ENCODE results near the gene SEMA7A. TPM values are rescaled to one million over a fixed set of nuclear protein-coding genes. Genes with fewer than 3 reads are reported as not detected.

The SEMA7A gene
- total RNA-seq, 1 experiment from 2014 or later, result 74.9 TPM

DNA sequence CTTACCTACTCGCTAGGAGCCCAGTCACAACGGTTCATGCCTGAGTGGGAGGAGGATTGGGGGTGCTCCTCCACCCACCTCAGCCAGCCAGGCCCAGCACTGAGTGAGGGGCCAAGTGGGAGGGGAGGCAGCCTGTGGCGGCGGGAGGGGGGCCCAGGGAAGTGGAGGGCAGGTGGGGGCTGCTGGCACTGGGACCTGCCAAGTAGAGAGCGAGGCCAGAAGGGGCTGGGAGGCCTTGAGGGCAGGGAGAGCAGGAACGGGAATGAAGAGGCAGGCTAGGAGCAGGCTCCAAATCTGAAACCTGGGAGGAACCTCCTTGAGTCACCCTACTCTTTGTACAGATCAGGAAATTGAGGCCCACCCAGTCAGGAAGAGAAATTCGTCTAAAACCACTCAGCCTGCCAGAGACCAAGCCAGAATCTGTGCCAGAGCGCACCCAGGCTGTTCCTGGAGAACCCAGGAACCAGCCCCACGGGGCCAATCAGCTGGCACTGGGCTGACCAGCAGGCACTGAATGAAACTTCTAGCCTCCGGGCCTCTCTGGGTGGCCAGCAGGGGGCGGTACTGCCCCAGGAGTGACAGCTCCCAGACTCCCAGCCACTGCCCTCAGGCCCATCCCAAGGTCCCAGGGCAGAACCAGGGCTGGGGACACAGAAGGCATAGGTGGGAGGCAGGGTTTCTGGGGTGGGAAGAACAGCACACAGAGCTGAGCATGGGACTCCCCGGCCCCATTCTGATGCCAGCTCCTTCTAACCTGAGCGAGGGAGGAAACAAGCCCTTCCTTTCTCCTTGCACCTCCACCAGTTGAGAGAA lies 51.5 kb downstream of the SEMA7A start:
- intact Hi-C loops (cut with micrococcal nuclease), result loop anchor here (1.0 to 10.0 kb wide), 2 partner anchors 56 to 163 kb away; partner anchors contain the start of gene ARID3B
- Histone ChIP-seq H3K4me3 (ENCODE audit: low read length) (no peak overlapping the region), H3K9me2 (replicated peaks; ENCODE audit: low read length) (no peaks in the 10 kb centered on the region), H3K27ac (ENCODE audit: low read length) (peak overlapping the region; percentile 99), H3F3A (ENCODE audit: low read length, unreplicated experiment) (peaks cover 5% of the 10 kb centered on the region), H3K4me1 (ENCODE audit: insufficient read depth, low read length) (peaks cover 59% of the 10 kb centered on the region), H3K9ac (ENCODE audit: low read length) (peak overlapping the region; percentile 77), H2AFZ (ENCODE audit: low read length) (peak overlapping the region; percentile 14; the same call in 1 of the 2 replicates), H3K4me2 (ENCODE audit: low read length) (peak overlapping the region; percentile 55; the same call in 1 of the 2 replicates), H3K36me3 (ENCODE audit: low read depth, low read length) (no peaks in the 10 kb centered on the region), H4K20me1 (ENCODE audit: low read length) (no peaks in the 10 kb centered on the region), H3K79me2 (ENCODE audit: low read length) (no peaks in the 10 kb centered on the region), H3K27me3 (ENCODE audit: low read length) (no peaks in the 10 kb centered on the region), H3K9me3 (ENCODE audit: low read length) (no peaks in the 10 kb centered on the region)
- CTCF ChIA-PET, result interaction anchor here (0.8 kb wide), 1 partner anchor 25 kb away, joined by 3 read pairs; no protein-coding TSS in a partner anchor
- DNase-seq, result peak; percentile 91
- POLR2A ChIA-PET (ENCODE audit: unreplicated experiment), result no interaction called here
- BruUV-seq (replicated peaks), result no TSS peak
- TF ChIP-seq CTCF (conservative IDR thresholded peaks at IDR 0.05; ENCODE audit: low read depth, low read length) (peak; percentile 95), EZH2 (IDR thresholded peaks at IDR 0.05; ENCODE audit: low read length, unreplicated experiment) (no peak), EZH2phosphoT487 (IDR thresholded peaks at IDR 0.05; ENCODE audit: borderline replicate concordance, low read length) (no peak)
- ATAC-seq, result peak; percentile 74

GRCh38 chr15:74381481-74381880 lies 52.3 kb downstream of the SEMA7A start:
- H3K9me3 ChIP-seq (ENCODE audit: low read length), result no peaks in the 10 kb centered on the region
- ChIA-PET POLR2A (ENCODE audit: unreplicated experiment) (interaction anchor here (0.5 kb wide), 1 partner anchor 132 kb away, joined by 3 read pairs; no protein-coding TSS in a partner anchor), CTCF (no interaction called here)
- peak overlapping the region; percentile 99; the same call in 1 of the 2 replicates for H3K27ac ChIP-seq (ENCODE audit: low read length)
- ATAC-seq, result no peak
- no peak overlapping the region for H3K4me2 ChIP-seq (ENCODE audit: low read length)
- H3K9me2 ChIP-seq (replicated peaks; ENCODE audit: low read length), result no peaks in the 10 kb centered on the region
- no peaks in the 10 kb centered on the region for H3K79me2 ChIP-seq (ENCODE audit: low read length)
- H3K9ac ChIP-seq (ENCODE audit: low read length), result no peak overlapping the region
- peaks cover 58% of the 10 kb centered on the region for H3K4me1 ChIP-seq (ENCODE audit: insufficient read depth, low read length)
- no peak for TF ChIP-seq EZH2phosphoT487 (IDR thresholded peaks at IDR 0.05; ENCODE audit: borderline replicate concordance, low read length)
- no peak for TF ChIP-seq CTCF (conservative IDR thresholded peaks at IDR 0.05; ENCODE audit: low read depth, low read length)
- no peak for TF ChIP-seq EZH2 (IDR thresholded peaks at IDR 0.05; ENCODE audit: low read length, unreplicated experiment)
- H2AFZ ChIP-seq (ENCODE audit: low read length), result no peak overlapping the region
- peaks cover 5% of the 10 kb centered on the region for H3F3A ChIP-seq (ENCODE audit: low read length, unreplicated experiment)
- BruUV-seq (replicated peaks), result no TSS peak
- no peaks in the 10 kb centered on the region for H3K27me3 ChIP-seq (ENCODE audit: low read length)
- H3K4me3 ChIP-seq (ENCODE audit: low read length), result no peak overlapping the region
- no peaks in the 10 kb centered on the region for H4K20me1 ChIP-seq (ENCODE audit: low read length)
- H3K36me3 ChIP-seq (ENCODE audit: low read depth, low read length), result no peaks in the 10 kb centered on the region
- intact Hi-C loops (cut with micrococcal nuclease), result loop anchor here (10.0 kb wide), 1 partner anchor 163 kb away; the partner anchor contains the start of gene ARID3B
- DNase-seq, result no peak

DNA sequence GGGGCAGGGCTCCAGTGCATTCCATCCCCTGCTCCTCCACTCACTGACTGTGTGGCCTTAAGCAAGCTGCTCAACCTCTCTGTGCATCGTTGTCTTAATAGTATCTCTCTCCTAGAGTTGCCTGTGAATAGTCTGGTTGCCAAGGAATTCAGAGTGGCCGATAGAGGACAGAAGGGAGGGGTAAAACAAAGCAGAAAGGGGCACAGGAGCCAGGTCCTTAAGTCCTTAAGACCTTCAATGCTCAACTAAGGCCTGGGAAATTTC lies 52.6 kb downstream of the SEMA7A start:
- intact Hi-C loops (cut with micrococcal nuclease), result loop anchor here (10.0 kb wide), 1 partner anchor 164 kb away; the partner anchor contains the start of gene ARID3B
- H2AFZ ChIP-seq (ENCODE audit: low read length), result no peak overlapping the region
- DNase-seq, result no peak
- no peak for TF ChIP-seq EZH2 (IDR thresholded peaks at IDR 0.05; ENCODE audit: low read length, unreplicated experiment)
- TF ChIP-seq EZH2phosphoT487 (IDR thresholded peaks at IDR 0.05; ENCODE audit: borderline replicate concordance, low read length), result no peak
- TF ChIP-seq CTCF (conservative IDR thresholded peaks at IDR 0.05; ENCODE audit: low read depth, low read length), result no peak
- no peak overlapping the region for H3K4me2 ChIP-seq (ENCODE audit: low read length)
- H3K9me3 ChIP-seq (ENCODE audit: low read length), result no peaks in the 10 kb centered on the region
- no peaks in the 10 kb centered on the region for H4K20me1 ChIP-seq (ENCODE audit: low read length)
- no peak overlapping the region for H3K27ac ChIP-seq (ENCODE audit: low read length)
- H3K27me3 ChIP-seq (ENCODE audit: low read length), result no peaks in the 10 kb centered on the region
- ATAC-seq, result no peak
- H3K4me3 ChIP-seq (ENCODE audit: low read length), result no peak overlapping the region
- CTCF ChIA-PET, result no interaction called here
- peaks cover 5% of the 10 kb centered on the region for H3F3A ChIP-seq (ENCODE audit: low read length, unreplicated experiment)
- no peaks in the 10 kb centered on the region for H3K9me2 ChIP-seq (replicated peaks; ENCODE audit: low read length)
- peaks cover 54% of the 10 kb centered on the region for H3K4me1 ChIP-seq (ENCODE audit: insufficient read depth, low read length)
- H3K36me3 ChIP-seq (ENCODE audit: low read depth, low read length), result no peaks in the 10 kb centered on the region
- POLR2A ChIA-PET (ENCODE audit: unreplicated experiment), result interaction anchor here (0.5 kb wide), 1 partner anchor 132 kb away, joined by 3 read pairs; no protein-coding TSS in a partner anchor
- H3K79me2 ChIP-seq (ENCODE audit: low read length), result no peaks in the 10 kb centered on the region
- BruUV-seq (replicated peaks), result no TSS peak
- no peak overlapping the region for H3K9ac ChIP-seq (ENCODE audit: low read length)
